Stimulated activated CD8-positive, alpha-beta memory T cell treated with anti-CD3 and anti-CD28 coated beads, Interleukin-4, amount 100 ng/mL, for 1 hour (primary cell): ENCODE data around the gene SMYD4.
"Not testable (repeated sequence)": the region's sequence is repeated elsewhere in the genome, so short reads cannot be mapped to it uniquely, and the experiment has no call there.

ENCODE experiments used
- DNase-seq, 2 donors: peaks; one replicate each; pipeline ENCODE4 v3.0.0-alpha.2; 2020; ENCODE audit warnings: low read depth in 2 of 2, low spot score in 1 of 2

Gene SMYD4

DNA sequence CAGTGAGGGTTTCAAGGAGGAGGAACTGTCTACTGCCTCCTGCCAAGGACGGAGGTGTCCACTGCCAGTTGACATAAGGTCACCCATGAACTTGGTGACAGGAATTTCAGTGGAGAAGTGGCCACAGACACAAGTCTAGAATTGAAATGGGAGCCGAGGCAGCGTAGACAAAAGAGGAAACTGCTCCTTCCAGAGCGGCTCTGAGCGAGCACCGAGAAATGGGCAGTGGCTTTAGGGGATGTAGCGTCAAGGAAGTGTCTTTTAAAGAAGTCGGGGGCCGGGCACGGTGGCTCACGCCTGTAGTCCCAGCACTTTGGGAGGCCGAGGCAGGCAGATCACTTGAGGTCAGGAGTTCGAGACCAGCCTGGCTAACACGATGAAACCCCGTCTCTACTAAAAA lies 70.9 kb downstream of the SMYD4 start:
- DNase-seq: no peak

DNA sequence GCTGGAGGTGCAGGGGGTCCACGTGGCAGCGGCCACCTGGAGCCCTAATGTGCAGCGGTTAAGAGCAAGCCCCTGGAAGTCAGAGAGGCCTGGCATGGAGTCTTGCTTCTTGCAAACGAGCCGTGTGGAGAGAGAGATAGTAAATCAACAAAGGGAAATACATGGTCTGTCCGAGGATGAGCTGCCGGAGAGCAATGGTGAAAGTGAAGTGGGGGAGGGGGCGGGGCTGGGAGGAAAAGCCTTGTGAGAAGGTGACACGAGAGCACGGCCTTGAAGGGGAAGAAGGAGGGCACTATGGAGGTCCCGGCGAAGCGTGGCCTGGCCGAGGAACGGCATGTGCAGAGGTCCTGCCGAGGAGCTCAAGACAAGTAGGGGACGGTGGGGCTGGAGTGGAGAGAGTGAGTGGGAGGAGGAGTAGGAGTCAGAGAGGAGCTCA lies 73.9 kb downstream of the SMYD4 start:
- DNase-seq: no peak

DNA sequence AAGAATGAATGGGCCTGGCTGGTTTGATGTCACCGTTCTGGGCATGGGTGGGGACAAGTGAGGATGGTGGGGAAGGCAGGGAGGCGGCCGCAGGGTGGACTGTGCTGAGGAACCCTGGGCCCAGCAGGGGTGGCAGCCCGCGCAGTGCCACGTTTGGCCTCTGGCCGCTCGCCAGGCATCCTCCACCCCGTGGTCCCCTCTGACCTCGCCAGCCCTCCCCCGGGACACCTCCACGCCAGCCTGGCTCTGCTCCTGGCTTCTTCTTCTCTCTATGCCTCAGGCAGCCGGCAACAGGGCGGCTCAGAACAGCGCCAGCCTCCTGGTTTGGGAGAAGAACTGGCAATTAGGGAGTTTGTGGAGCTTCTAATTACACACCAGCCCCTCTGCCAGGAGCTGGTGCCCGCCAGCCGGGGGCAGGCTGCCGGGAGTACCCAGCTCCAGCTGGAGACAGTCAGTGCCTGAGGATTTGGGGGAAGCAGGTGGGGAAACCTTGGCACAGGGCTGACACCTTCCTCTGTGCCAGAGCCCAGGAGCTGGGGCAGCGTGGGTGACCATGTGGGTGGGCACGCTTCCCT lies 74.4 kb downstream of the SMYD4 start:
- DNase-seq: no peak

DNA sequence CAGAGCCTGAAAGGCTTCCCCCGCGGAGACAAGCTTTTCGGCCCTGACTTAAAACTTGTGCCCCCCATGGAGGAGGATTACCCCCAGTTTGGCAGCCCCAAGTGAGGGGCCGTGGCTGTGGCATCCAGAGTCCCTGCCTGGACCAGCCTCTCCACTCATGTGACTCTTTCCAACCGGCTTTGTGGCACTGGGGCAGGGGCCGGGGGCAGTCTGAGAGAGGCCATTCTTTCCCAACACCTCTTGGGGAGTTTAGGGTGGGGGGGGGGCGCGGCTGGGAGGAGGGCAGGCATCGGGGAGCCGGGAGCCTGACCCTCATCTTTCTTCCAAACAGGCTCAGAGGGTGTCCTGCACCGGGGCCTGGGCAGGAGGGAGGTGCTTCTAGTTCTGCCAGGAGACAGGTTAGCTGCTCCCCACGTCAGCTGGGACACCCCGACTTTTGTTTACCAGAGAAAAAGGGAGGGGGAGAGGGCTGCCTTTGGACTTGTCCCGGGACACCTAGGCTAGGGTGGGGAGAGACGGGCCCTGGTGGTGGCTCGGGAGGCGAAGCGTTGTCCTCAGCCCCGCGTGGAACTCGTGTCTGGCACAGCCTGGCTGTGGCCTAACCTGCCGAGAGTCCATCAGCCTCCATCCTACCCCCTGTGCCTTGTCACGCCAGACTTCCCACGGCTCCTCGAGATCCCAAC lies 75.1 kb downstream of the SMYD4 start:
- no peak for DNase-seq

DNA sequence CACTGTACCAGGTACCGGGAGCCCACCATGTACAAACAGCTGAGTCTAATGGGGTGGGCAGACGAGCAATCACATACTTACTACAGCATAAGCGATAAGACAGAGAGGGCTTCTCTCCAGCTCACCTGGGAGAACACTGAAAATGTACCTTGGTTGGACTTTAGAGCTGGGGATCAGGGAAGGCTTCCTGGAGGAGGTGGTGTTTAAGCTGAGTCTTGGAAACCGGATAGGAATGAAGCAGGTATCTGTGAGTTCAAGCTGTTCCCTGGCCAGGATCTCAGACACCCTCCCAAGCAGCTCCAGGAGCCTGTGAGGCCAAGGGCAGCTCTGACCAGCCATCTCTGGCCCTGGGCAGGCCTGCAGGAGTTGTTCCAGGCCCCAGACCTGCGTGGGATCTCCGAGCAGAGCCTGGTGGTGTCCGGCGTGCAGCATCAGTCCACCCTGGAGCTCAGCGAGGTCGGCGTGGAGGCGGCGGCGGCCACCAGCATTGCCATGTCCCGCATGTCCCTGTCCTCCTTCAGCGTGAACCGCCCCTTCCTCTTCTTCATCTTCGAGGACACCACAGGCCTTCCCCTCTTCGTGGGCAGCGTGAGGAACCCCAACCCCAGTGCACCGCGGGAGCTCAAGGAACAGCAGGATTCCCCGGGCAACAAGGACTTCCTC lies 75.8 kb downstream of the SMYD4 start:
- DNase-seq: no peak

DNA sequence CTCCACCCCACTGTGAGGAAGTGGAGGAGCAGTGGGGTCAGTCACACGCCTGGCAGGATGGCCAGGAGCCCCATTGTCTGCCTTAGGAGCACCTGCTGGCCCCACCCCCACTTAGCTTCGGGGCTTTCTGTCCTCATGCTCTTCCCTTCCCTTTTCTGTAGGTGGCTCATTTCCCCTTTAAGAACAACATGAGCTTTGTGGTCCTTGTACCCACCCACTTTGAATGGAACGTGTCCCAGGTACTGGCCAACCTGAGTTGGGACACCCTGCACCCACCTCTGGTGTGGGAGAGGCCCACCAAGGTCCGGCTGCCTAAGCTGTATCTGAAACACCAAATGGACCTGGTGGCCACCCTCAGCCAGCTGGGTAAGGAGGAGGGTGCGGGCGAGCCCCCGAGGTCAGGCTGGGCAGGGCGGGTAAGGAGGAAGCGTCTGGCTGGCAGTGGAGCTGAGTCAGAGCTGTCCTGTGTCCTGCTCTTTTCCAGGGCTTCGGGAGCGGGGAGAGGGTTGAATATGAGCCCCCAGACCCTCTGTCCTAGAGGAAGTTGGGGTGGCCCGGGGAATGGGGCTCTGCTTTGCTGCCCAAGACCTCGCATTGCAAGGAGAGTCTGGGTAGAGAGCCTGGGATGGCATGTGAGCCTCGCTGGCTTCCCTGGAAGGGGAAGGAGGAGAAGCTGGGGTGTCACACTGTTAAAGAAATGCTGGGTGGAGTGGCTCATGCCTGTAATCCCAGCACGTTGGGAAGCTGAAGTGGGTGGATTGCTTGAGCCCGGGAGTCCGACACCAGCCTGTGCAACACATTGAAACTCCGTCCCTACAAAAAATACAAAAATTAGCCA lies 77.1 kb downstream of the SMYD4 start:
- no peak for DNase-seq

DNA sequence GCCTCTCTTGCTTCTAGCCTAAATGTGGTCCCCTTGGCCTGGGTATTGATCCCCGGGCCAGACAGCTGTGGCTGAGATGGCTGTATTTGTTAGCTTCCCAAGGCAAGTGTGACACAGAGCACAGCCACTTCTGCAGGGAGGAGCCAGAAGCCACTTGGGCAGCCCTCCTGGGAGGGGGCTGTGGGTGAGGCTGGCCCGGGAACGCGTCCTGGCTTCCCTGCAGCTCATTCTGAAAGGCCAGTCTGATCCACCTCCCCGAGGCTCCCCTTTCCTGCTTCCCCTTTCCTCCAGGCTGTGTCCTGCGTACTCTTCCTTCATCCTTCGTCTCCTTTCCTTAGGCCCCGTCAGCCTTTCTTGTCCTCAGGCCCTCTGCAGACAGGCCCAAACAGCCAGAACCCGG lies 79.1 kb downstream of the SMYD4 start:
- DNase-seq: no peak

DNA sequence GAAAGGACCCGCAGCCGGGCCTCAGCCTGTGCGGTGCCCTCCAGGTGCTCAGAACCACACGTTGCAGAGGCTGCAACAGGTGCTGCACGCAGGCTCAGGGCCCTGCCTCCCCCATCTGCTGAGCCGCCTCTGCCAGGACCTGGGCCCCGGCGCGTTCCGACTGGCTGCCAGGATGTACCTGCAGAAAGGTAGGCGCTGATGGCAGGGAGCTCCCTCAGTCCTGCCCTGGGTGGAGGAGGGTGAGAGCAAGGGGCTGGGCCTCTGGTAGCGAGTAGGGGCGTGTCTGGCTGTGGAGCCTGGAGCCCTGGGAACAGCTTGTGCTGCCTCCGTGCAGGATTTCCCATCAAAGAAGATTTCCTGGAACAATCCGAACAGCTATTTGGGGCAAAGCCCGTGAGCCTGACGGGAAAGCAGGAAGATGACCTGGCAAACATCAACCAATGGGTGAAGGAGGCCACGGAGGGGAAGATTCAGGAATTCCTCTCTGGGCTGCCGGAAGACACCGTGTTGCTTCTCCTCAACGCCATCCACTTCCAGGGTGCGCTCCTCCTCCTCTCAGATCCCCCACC lies 82.6 kb downstream of the SMYD4 start:
- no peak for DNase-seq

DNA sequence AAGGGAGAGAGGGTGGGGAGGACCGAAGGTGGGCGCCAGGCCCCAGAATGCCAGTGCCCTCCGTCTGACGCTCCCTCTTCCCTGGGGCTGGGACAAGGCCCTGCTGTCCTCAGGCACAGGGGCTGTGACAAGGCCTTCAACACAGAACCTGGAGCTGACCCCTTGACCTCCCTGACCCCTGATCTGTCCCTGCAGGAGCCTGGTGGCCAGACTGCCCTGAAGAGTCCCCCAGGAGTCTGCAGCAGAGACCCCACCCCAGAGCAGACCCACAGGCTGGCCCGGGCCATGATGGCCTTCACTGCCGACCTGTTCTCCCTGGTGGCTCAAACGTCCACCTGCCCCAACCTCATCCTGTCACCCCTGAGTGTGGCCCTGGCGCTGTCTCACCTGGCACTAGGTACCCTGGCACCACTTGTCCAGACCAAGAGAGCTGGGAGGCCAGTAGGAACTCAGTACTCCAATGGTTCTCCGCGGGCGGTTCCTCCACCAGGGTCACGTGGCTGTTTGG lies 84.1 kb downstream of the SMYD4 start:
- no peak for DNase-seq

DNA sequence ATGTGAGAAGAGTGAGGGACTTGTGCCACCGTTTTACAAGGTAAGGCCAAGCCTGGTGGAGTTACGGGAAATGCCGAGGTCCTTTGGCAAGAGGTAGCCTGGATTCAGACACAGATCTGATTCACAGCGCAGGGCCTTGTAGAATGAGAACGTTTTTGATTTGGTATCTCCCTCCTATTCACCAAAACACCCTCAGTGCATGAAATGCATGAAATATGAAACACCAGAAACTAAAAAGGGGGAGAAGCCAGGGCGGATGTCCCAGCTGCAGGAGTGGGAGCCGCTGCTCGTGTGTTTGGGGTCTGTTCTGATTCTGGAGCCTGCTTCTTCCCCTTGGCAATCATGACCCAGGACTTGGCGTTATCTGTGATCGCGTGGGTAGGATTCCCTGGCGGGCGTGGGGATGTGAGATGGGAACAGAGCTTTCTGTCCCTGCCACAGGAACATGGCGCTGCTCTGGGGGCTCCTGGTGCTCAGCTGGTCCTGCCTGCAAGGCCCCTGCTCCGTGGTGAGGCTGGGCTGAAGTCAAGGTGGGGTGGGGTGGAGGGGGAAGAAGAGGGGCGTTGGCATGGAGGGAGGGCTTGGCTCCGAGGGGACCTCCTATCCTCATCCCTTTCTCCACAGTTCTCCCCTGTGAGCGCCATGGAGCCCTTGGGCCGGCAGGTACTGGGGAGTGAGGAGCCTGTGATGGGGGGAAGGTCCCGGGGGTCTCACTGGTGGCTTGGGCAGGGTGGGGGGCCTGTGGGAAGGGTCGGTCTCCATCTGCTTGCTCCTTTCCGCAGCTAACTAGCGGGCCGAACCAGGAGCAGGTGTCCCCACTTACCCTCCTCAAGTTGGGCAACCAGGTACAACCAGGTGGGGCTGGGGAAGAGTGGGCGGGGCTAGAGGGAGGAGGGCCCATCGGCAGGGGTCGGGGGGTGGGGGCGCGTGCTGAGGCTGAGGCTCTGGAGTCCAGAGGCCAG lies 84.9 kb downstream of the SMYD4 start:
- no peak for DNase-seq

DNA sequence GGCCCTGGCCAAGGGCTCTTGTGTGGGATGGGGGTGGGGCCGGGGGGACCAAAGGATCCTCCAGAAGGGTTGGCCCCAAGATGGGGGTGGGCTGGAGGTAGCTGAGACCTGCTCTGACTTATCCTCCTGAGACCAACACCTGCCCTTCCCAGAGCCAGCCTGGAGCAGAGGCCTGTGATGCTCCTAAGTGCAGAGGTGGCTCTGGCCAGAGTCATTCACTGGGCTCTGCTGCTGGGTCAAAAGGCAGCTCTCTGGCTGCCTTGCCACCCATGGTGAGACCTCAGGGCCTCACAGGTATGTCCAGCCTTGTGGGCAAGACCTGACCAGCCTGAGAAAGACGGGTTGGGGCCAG lies 86.6 kb downstream of the SMYD4 start:
- no peak for DNase-seq

DNA sequence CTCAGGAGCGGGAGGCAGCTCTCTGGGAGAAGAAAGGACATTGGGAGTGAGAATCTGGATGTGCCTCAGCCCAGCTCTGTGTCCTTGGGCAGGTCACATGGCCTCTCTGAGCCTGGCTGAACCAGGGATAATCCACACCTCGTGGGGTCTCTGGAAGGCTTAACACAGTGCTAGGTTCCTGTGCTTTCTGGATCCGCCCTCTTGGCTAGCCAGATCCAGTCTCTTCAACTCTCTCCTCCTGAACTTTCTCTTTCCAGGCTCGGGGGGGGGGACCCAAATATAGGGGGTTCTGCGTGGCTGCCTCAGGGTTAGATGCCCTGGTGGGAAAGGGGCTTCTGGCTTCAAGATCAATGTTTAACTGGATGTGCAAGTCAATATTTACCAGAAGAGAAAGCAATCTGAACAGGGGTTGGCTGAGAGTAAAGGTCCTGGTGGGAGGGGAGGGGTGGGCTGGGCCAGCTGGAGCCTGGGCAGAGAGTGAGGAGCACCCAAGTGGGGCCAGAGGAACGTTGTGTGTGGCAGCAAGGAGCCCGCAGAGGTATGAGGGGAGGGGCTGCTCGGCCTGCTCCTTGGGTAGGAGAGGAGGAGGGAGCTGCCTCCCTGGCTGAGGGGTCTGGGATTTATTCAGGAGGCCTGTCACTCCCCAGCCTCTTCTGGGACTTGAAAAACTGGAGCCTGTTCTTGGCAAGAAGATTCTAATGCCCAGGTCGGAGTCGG lies 87.2 kb downstream of the SMYD4 start, which contains the start of gene SERPINF2:
TSS of gene SERPINF2 (plus strand) at position 501 of the 717 bp plus-strand sequence. CDS start 2,125 bp downstream, outside the sequence.
- no peak for DNase-seq

DNA sequence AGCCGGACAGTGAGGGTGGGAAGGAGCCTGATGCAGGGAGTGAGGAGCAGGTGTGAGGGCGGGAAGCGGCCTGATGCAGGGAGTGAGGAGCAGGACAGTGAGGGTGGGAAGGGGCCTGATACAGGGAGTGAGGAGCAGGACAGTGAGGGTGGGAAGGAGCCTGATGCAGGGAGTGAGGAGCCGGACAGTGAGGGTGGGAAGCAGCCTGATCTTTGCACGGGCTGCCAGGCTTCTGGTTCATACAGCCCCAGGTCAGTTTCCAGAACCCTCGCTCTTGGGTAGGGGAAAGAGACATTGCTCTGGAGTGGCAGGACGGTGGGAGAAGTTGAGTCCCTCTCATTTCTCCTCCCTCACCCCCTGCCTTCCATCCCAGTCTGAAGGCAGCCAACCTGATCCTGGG lies 87.8 kb downstream of the SMYD4 start:
- DNase-seq: not testable (repeated sequence)

DNA sequence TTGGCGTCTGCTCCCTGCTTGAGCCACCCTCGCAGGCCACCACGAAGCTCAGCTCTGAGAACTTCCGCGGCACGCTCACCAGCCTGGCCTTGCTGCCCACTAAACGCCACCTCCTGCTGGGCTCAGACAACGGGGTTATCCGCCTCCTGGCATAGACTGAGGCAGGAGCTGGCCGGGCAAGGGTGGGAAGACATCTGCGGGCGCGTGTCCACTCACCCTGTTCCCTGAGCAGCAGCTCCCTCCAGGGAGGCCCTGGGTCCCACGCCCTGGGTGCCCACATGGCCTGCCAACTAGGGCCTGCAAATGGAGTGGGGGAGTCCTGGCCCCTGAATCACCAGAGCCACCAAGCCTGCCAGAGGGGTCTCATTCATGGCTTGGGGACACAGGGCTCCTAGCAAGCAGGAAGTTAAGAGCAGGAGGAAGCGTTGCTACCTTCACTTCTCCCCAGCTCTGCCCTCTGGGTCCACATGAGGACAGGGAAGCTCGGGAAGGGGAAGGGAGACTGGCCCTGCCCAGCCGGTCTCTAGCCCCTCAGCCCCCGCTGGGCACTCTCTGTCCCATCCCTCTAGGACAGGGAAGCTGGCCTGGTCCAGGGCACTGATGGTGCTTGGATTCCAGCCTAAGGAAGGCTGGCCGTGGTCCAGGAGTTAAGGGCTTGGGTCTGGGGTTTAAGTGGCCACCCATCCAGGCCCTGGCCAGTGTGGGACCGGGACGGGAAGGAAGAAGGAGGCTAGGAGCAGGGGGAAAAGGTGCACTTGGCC lies 92.0 kb downstream of the SMYD4 start:
- DNase-seq: no peak

DNA sequence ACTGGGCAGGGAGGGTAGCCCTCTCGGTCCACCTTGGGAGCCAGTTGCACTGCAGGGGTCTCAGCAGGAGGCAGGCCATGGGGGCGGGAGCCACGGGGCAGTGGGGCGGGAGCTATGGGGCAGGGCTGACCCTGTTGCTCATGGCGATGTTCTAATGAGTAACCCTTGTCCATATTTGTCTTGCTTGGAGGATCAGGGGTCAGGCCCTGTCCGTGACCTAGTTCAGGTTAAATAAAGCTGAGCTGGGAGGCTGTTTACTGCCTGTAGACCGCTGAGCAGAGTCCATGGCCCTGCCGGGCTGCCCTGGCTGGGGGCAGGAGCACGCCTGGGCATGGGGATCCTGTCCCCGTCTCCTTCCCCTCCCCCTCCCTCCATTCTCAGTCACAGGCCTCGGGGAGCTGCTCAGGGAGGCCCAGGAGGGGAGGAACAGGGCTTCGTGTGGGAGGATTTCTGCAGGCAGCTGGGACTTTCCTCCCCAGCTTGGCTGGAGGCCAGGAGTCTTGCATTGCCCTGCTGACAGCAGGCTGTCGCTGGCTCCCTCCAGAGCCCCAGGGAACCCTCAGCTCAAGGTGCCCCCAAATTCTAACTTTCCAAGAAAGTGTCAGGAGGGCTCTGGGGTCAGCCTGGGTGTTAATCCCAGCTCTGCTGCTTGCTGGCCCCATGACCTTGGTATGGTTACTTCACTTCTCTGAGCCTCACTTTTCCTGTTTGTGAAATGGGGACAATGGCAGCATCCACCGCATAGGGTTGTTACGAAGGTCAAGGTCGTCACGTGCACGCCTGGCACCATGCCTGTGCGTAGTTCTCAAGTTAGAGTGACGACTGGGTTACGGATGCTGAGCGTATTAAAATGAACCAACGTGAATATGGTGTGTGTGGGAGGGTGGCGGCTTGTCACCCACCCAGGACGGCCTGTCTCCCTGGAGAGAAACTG lies 93.1 kb downstream of the SMYD4 start:
- no peak for DNase-seq

DNA sequence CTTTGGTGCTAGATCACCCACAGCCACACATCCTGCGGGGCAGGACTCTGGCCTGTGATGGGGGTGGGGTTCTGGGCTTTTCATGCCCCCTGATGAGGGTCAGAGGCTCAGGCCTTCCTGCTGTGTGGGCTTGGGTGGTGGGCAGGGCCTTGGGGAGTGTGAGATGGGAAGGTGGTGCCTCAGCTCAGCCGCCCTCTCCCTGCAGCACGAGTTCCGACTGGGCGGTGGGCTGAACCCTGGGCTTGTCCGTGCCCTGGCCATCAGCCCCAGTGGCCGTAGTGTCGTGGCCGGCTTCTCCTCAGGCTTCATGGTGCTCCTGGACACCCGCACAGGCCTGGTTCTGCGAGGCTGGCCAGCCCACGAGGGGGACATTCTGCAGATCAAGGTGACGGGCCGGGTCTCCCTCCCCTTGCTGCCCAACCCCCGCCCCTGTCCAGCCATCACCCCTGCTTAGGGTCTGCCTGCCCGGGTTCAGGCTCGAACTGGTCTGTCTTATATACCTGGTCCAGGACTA lies 93.8 kb downstream of the SMYD4 start:
- no peak for DNase-seq

DNA sequence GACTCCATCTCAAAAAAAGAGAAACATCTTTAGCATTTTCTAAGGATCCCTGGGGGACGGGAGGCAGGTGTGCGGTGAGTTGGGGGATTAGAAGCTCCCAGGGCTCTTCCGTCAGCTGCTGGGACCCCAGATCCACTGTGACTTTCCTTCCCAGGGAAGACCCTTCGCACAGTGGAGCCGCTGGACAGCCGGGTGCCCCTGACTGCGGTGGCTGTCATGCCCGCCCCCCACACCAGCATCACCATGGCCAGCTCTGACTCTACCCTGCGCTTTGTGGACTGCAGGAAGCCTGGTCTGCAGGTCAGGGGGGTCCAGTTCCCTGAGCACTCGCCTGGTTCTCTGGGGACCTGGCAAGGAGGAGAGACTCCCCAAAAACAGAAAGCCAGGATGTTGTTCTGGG lies 94.3 kb downstream of the SMYD4 start:
- DNase-seq: no peak
